Measurements from ENCODE around the gene SDK1. TPM values are rescaled to one million over a fixed set of nuclear protein-coding genes. Genes with fewer than 3 reads are reported as not detected.

Gene SDK1
- total RNA-seq, 2 donors from 2014 or later: 3.1 to 3.6 TPM

DNA sequence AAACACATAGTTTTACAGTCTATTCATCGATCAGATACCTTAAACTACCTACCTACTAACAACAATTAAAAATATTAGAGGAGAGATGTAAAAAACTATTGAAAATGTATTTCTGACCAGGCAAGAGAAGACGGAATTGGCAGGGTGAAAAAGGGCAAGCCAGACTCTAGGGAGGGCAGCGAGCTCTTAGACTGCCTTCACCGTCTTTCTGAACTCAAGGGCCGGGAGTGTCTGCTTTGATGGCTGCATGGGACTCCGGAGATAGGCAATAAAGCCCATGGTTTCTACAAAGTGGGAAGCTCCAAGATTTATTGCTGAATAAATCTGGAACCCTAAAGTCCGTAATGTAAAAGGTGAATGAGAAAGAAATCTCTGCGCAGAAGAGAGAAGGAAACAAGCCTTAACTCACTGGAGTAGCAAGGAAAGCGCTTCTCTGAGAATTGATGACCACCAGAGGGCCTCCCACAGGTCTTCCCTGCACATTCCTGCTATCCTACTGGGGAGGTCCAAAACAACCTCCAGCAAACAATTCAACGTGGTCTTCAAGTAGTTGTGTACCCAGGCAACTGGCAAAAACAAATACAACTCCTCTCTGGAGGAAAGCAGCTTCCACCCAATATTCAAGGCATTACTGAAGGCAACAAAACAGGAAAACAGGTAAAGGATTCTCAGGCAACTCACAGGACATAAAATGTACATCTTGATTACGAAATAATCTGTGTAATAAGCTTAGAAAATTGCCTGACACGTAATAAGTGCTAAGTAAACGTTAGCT, 181.3 kb downstream of the SDK1 start:
- Histone ChIP-seq H3K27ac (no peak overlapping the region), H3K4me1 (no peaks in the 10 kb centered on the region), H3K36me3 (no peaks in the 10 kb centered on the region), H3K9me3 (no peaks in the 10 kb centered on the region), H3K4me3 (no peak overlapping the region), H3K27me3 (no peaks in the 10 kb centered on the region)
- DNase-seq (ENCODE audit: low spot score): no peak
- TF ChIP-seq, protein P1, sequence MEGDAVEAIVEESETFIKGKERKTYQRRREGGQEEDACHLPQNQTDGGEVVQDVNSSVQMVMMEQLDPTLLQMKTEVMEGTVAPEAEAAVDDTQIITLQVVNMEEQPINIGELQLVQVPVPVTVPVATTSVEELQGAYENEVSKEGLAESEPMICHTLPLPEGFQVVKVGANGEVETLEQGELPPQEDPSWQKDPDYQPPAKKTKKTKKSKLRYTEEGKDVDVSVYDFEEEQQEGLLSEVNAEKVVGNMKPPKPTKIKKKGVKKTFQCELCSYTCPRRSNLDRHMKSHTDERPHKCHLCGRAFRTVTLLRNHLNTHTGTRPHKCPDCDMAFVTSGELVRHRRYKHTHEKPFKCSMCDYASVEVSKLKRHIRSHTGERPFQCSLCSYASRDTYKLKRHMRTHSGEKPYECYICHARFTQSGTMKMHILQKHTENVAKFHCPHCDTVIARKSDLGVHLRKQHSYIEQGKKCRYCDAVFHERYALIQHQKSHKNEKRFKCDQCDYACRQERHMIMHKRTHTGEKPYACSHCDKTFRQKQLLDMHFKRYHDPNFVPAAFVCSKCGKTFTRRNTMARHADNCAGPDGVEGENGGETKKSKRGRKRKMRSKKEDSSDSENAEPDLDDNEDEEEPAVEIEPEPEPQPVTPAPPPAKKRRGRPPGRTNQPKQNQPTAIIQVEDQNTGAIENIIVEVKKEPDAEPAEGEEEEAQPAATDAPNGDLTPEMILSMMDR (IDR thresholded peaks at IDR 0.05): peak in 1 of 2 donors; percentile 57

DNA sequence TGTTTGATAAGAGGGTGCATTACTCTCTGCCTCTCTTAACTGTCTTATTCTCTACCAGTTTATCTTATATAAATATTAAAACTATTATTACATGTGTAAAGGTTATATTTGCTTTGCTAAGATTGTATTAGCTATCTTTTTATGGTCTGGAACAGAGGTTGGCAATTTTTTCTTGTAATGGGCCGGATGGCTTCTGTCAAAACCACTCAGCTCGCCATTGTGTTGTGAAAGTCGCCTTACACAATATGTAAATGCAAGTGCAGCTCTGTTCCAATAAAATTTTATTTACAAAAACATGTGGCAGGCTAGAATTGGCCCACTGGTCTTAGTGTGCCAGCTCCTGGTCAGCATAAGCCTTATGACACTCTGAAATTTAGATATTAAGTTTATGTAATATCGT, 185.8 kb downstream of the SDK1 start:
- no peaks in the 10 kb centered on the region for H3K36me3 ChIP-seq
- TF ChIP-seq, protein P1 (IDR thresholded peaks at IDR 0.05): no peak

DNA sequence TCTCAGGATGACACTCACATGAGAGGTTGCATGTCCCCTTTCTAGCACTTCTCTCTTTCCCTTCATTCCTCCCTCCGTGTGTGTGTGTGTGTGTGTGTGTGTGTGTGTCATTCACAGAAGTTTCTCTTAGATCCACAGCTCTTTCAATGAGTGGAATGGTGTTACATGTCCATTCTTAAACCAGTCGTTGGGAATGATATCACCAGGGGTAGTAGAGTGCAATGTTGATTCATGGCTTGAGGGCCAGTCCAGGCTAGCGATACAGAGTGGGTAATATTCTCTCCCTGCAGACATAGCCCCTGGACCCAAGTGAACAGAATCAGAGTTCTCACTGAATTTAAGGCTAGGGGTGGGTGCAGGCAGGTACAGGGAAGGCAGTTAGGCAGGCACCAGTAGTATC, 187.8 kb downstream of the SDK1 start:
- H3K27ac ChIP-seq: no peak overlapping the region
- no peak for DNase-seq (ENCODE audit: low spot score)
- no peaks in the 10 kb centered on the region for H3K36me3 ChIP-seq
- TF ChIP-seq, protein P1 (IDR thresholded peaks at IDR 0.05): no peak
- no peaks in the 10 kb centered on the region for H3K27me3 ChIP-seq
- no peak overlapping the region for H3K4me3 ChIP-seq
- no peaks in the 10 kb centered on the region for H3K9me3 ChIP-seq
- peaks cover 0 to 7% of the 10 kb centered on the region in 2 donors for H3K4me1 ChIP-seq

More for the DNA sequence above, 185.8 kb downstream of the SDK1 start:
- Histone ChIP-seq H3K4me1 (no peaks in the 10 kb centered on the region), H3K27ac (no peak overlapping the region), H3K9me3 (no peaks in the 10 kb centered on the region), H3K4me3 (no peak overlapping the region), H3K27me3 (no peaks in the 10 kb centered on the region)
- no peak for DNase-seq (ENCODE audit: low spot score)

DNA sequence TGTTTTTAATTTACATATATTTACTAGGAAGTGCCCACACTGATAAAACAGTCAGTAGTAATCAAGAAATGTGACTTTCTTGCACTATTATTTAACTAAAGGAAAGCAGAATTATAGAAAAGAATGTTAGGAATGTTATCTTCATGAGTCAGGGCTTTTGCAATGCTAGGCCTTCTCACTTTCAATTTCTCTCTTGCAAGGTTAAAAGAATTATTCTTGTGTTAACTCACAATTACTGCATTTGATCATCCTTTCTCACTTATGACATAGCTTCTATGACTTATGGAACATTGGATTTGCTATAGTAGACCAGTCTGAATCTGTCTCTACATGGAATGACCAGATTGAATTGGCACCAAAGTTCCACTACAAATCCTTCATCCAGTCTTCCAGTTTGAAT, 192.4 kb downstream of the SDK1 start:
- Histone ChIP-seq H3K36me3 (no peaks in the 10 kb centered on the region), H3K27me3 (no peaks in the 10 kb centered on the region), H3K4me3 (no peak overlapping the region), H3K27ac (no peak overlapping the region), H3K9me3 (no peaks in the 10 kb centered on the region), H3K4me1 (peaks cover 0 to 12% of the 10 kb centered on the region in 2 donors)
- no peak for DNase-seq (ENCODE audit: low spot score)
- TF ChIP-seq, protein P1 (IDR thresholded peaks at IDR 0.05): no peak

DNA sequence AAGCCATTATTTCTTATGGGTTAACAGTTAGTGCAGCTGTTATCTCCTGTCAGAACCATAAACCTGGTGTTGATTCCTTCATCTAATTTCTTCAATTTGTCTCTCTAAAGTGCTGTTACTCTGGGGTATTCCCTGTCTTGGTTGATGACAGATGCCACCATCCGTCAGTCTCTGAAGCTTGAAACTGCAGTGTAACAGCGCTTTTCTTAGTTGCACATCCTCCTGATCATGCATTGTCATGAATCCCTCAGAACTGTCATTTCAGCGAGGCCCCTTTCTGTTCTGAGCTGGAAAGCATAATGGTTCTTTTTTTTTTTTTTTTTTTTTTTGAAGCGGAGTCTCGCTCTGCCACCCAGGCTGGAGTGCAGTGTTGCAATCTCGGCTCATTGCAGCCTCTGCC, 193.9 kb downstream of the SDK1 start:
- H3K27ac ChIP-seq: no peak overlapping the region
- peaks cover 0 to 7% of the 10 kb centered on the region in 2 donors for H3K9me3 ChIP-seq
- H3K4me3 ChIP-seq: no peak overlapping the region
- H3K4me1 ChIP-seq: peaks cover 0 to 12% of the 10 kb centered on the region in 2 donors
- TF ChIP-seq, protein P1 (IDR thresholded peaks at IDR 0.05): no peak
- DNase-seq (ENCODE audit: low spot score): no peak
- no peaks in the 10 kb centered on the region for H3K36me3 ChIP-seq
- H3K27me3 ChIP-seq: no peaks in the 10 kb centered on the region

Measured in right atrium auricular region (tissue), 2 donors.